GM12891 (cell line): ENCODE data around the gene STRAP.

Experiments used
- DNase-seq: peaks from one replicate; pipeline ENCODE4 v3.0.0; 2011; ENCODE audit warnings: low spot score; ENCODE audit not compliant: insufficient read length
- FAIRE-seq: peaks from 2 replicates; lab custom pipeline; 2011; peaks lifted over from hg19 to GRCh38; lab: Jason Lieb, UNC
- PAX5 ChIP-seq: IDR thresholded peaks from 2 replicates; pipeline ENCODE4 v1.6.1; 2011; ENCODE audit warnings: low read length, moderate library complexity, mild to moderate bottlenecking; ENCODE audit not compliant: insufficient read depth, severe bottlenecking
- POLR2A ChIP-seq: IDR thresholded peaks from 2 replicates; pipeline ENCODE4 v1.6.1; 2011; ENCODE audit warnings: low read depth, low read length, control low read depth
- POLR2AphosphoS5 ChIP-seq: IDR thresholded peaks from 2 replicates; pipeline ENCODE4 v1.6.1; 2011; ENCODE audit warnings: low read depth, low read length, control low read depth
- POU2F2 ChIP-seq: IDR thresholded peaks from 2 replicates; pipeline ENCODE4 v1.6.1; 2011; ENCODE audit warnings: low read depth, mild to moderate bottlenecking, control low read depth, low read length, moderate library complexity
- SPI1 ChIP-seq: IDR thresholded peaks from 2 replicates; pipeline ENCODE4 v1.6.1; 2011; ENCODE audit warnings: low read depth, low read length, control low read depth
- TAF1 ChIP-seq: IDR thresholded peaks from 2 replicates; pipeline ENCODE4 v1.6.1; 2011; ENCODE audit warnings: low read depth, low read length, control low read depth

STRAP gene

DNA sequence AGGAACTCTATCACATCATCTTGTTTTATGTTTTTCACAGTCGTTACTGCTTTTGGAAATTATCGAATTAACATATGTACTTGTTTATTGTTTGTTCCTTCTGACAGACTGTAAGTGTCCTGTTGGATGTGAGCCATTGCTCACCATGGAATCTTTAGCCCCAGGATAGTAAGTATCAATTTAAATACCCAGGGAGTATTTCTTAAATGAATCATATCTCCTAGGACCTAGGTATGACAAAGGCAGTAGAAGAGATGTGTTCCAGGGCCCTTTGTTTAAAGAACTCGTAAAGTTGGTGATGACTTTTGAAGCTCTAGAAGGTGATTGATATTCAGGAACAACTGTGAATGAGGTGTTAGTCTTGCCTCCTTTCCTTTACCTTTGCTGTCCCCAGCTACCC lies 30.3 kb upstream of the STRAP start:
- no peak for DNase-seq
- no peak for TF ChIP-seq PAX5
- no peak for TF ChIP-seq POLR2A
- no peak for TF ChIP-seq TAF1
- no peak for TF ChIP-seq POLR2AphosphoS5
- no peak for TF ChIP-seq POU2F2
- TF ChIP-seq SPI1: no peak
- FAIRE-seq: no peak

DNA sequence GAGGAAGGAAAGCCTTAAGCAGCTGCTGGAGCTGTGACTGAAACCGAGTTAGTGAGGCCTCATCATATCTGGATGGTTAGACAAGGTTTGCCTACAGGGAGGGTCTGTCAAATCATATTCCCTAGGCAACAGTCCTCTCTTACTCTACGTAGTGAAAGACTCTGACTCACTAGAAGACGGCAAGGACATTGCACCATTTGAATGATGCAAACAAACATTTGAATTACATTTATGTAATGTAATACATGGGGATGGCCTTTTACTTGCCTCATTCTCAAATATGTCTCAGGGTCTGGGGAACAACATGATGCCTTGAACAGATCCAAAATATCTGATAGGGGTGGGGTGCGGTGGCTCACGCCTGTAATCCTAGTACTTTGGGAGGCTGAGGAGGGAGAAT lies 29.8 kb upstream of the STRAP start:
- FAIRE-seq (no peak), DNase-seq (no peak)
- TF ChIP-seq POLR2AphosphoS5 (no peak), TAF1 (no peak), PAX5 (no peak), POU2F2 (no peak), SPI1 (no peak), POLR2A (no peak)

DNA sequence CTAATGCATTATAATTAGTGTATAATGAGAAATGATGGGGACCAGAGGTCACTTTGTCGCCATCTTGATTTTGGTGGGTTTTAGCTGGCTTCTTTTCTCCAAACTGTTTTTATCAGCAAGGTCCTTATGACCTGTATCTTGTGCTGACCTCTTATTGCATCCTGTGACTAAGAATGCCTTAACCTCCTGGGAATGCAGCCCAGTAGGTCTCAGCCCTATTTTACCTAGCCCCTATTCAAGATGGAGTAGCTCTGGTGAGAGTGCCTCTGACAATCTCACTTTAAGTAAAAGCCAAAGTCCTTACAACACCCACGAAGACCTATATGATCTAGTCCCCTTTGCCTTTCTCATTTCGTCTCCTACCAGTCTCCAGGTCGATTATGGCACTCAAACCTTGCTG lies 28.3 kb upstream of the STRAP start:
- FAIRE-seq (no peak), DNase-seq (no peak)
- TF ChIP-seq PAX5 (no peak), POU2F2 (no peak), TAF1 (no peak), POLR2AphosphoS5 (no peak), POLR2A (no peak)

DNA sequence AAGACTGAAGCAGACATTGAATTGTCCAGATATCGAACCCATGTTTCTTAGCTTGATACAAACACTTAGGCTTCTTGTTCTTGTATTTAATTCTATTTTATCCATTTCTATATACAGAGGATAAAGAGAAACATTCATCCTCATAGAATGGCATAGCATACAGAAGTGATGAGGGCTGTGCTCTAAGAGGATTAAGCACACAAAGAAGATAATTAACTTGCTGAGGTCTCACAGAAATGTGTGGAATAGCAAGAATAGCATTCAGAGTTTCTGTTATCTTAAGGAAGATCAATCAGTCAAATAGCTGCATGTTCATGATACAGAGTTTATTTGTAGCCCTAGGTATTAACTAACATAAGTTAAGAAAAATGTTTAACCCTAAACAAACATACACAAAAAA lies 27.3 kb upstream of the STRAP start:
- TF ChIP-seq POU2F2 (no peak), SPI1 (no peak), POLR2A (no peak), PAX5 (no peak), TAF1 (no peak), POLR2AphosphoS5 (no peak)
- DNase-seq (no peak), FAIRE-seq (no peak)

DNA sequence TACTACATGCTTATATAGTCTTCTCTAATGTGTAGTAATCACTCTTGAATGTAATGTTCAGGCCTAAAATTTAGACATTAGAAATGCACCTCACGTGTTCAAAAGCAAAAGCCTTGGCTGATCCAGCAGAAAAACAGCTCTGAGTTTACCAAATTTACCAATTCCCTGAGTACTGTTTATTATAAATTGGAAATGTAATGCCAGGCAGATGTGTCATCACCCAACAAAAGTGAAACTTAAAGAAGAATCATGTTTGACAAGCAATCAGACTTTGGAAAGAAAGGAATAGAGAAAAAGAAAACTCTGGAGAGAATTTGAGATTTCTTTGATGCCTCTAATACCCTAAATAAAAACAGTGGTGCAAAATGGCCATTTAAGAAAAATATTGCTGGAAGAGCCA lies 26.5 kb upstream of the STRAP start:
- TF ChIP-seq SPI1 (no peak), POLR2AphosphoS5 (no peak), PAX5 (no peak), POLR2A (no peak), POU2F2 (no peak), TAF1 (no peak)
- FAIRE-seq: no peak
- DNase-seq: no peak

DNA sequence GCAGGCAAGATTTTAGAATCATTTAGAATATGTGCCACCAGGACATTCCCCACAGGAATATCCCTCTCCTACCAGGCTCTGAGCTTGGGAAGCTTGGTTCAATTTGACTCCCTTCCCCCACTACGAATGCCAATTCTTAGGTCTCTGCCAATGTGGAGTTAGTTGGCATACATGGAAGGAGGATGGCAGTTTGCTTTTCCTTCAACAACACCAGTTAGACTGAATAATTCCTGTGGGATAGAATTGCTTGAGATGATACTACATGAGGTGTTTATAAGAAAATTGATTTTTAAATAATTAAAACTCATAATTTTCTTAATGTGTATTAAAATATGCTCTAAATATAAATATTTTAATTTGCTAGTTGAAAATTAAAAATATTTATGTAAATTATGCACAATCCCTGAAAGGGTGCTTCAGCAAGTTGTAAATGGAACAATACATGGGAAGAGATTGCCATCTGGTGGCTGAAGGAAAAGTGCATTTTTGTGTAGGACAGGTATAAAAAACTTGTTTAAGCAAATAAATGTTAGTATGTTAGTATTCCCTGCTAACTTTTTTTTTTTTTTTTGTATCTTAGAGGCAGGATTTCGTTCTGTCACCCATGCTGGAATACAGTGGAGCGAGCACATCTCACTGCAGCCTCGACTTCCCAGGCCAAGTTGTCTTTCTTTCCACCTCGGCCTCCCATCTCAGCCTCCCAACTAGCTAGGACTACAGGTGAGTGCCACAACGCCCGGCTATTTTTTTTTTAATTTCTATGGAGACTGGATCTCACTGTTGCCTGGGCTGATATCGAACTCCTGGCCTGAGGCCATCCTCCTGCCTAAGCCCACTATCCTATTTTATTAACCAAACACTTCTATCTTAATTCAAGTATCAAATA lies 25.8 kb upstream of the STRAP start:
- TF ChIP-seq POLR2A: no peak
- DNase-seq (no peak), FAIRE-seq (no peak)

DNA sequence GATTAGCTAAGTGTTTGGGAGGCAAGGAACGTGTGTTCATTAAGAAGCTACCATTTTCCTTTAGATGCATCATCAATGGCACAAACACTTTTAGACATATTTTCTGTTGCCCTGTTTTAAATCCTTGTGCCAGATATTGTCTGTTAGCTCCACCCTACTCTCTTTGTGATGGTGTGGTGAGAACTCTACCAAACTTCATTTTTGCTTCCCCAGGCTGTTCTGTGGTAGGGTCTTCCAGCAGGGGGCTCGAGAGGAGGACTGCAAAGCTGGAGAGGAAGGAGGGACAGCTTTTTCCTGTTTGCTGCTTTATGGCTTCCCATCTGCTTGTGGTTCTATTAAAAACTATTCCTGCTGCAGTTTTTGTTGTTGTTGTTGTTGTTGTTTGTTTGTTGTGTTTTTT lies 23.8 kb upstream of the STRAP start:
- DNase-seq (no peak), FAIRE-seq (no peak)
- TF ChIP-seq SPI1: no peak
- TF ChIP-seq POLR2A: no peak
- no peak for TF ChIP-seq POLR2AphosphoS5
- TF ChIP-seq TAF1: no peak
- no peak for TF ChIP-seq POU2F2
- no peak for TF ChIP-seq PAX5

DNA sequence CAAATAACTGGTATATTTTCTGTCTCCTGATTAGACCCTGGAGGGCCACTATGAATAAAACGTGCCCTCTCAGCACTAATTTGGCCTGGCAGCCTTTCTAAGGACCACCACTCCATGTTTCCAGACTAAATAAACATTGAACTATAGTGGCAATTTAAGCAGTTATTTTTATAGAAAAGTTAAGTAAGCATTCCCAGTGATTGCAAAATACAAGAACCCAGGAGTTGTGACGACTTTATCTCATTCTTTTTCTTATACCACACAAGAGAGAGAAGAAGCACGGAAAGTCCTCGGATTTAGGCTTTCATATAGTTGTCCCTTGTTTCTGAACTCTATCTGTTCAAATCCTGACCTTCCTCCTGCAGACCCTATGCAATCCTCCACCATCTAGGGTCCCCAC lies 23.1 kb upstream of the STRAP start:
- FAIRE-seq (no peak), DNase-seq (no peak)
- TF ChIP-seq TAF1 (no peak), POU2F2 (no peak), SPI1 (no peak), POLR2A (no peak), POLR2AphosphoS5 (no peak), PAX5 (no peak)

DNA sequence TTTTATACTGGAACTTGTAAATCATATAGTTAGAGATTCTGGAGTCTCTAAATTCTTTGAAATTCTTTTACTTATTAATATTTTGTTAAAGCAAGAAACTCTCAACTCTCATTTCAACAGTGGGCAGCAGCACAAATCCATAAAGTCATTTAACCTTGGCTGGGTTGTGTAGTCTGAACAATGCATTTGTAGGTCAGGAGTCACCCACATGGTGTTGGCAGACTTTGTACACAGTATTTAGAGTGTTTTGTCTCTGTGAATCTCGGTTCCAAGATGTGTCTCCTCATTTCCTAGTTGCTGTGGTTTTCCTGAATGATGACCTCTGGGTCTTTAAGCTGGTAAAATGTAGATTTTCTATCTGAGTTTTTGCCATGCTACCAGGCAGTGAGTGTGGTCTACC lies 20.8 kb upstream of the STRAP start:
- DNase-seq (no peak), FAIRE-seq (no peak)
- TF ChIP-seq POU2F2: no peak
- no peak for TF ChIP-seq TAF1
- no peak for TF ChIP-seq PAX5
- TF ChIP-seq SPI1: no peak
- no peak for TF ChIP-seq POLR2A
- TF ChIP-seq POLR2AphosphoS5: no peak

DNA sequence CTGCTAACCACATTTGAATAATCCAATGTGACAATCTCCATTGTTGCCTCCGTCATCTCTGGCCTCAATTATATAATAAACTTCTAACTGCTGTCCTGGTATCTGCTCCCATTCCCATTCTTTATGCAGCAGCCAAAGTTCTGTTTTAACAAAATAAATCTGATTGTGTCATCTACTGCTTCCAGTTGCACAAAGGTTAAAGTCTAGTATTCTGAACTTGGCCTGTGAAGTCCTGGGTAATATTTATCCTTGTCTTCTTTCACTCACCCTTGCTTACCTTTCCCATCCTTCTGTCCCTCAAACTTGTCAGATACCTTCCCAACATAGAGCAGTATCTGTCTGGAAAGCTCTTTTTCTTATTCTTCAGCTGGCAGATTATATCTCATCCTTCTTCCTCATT lies 19.3 kb upstream of the STRAP start:
- FAIRE-seq (no peak), DNase-seq (no peak)
- TF ChIP-seq PAX5: no peak
- no peak for TF ChIP-seq POLR2AphosphoS5
- no peak for TF ChIP-seq POLR2A
- no peak for TF ChIP-seq SPI1
- TF ChIP-seq TAF1: no peak
- TF ChIP-seq POU2F2: no peak

DNA sequence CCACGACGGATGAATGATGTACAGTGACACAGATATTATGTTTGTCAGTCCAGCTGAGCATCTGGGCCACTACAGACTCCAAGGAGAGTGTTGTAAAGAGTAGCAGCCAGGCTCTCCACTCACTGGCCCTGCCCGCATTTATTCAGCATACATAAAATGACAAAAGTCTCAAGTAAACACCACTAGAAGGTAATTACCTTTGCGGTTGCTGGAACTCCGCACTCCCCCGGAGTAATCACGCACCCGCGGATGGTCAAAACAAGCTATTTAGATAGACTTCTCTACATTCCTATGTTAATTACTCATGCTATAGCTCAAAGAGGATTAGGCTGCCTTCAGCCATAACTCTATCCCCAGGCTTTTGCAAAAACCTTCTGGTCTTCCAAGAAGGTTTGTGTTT lies 18.8 kb upstream of the STRAP start:
- TF ChIP-seq TAF1 (no peak), PAX5 (no peak), POU2F2 (no peak), POLR2A (no peak), SPI1 (no peak), POLR2AphosphoS5 (no peak)
- no peak for FAIRE-seq
- DNase-seq: no peak
